A549 treated with AZD2906 at 1 μM for 4 hours (cell line): ENCODE results near the gene PIGW. TPM values are rescaled to one million over a fixed set of nuclear protein-coding genes. Genes with fewer than 3 reads are reported as not detected.

Experiments used
- total RNA-seq: library from RNA; stranded (reverse); fragments of 200-300 nt; extraction: Qiagen RNA extraction; gene quantifications from 5 replicates; pipeline ENCODE4 v1.2.3, GENCODE V29; 2022

Gene PIGW
- total RNA-seq, result 22.5 to 27.3 TPM (median 22.9 TPM) in 5 replicates

GRCh38 chr17:36534840-36535668 is at the start of gene PIGW, which contains the start of gene MYO19:
TSS of gene PIGW (plus strand) at chr17:36534987. CDS start at chr17:36537102, 2,115 bp downstream.
TSS of gene MYO19 (minus strand) at chr17:36534868. CDS start at chr17:36532538, 2,330 bp downstream.

GRCh38 chr17:36486204-36487194 is 48.3 kb upstream of the PIGW start, which contains the start of gene ZNHIT3:
TSS of gene ZNHIT3 (plus strand) at chr17:36486681. CDS start at chr17:36486700, 19 bp downstream.

GRCh38 chr17:36544307-36545076 is 9.7 kb downstream of the PIGW start, which contains the start of gene GGNBP2:
TSS of gene GGNBP2 (plus strand) at chr17:36544919. CDS start at chr17:36545725, 806 bp downstream.

Other genes with a start within 250 kb of the PIGW start
- not detected in 5 replicates for gene TBC1D3G, start 211.1 kb upstream of the PIGW start, total RNA-seq
- gene TBC1D3H, start 146.6 kb upstream of the PIGW start, total RNA-seq, result not detected in 5 replicates
- 77.6 to 80.9 TPM (median 80.0 TPM) in 5 replicates for gene ZNHIT3, start 48.3 kb upstream of the PIGW start, total RNA-seq
- gene MYO19, start 119 bp upstream of the PIGW start, total RNA-seq, result 49.7 to 55.1 TPM (median 53.9 TPM) in 5 replicates
- gene GGNBP2, start 9.9 kb downstream of the PIGW start, total RNA-seq, result 60.3 to 70.8 TPM (median 62.0 TPM) in 5 replicates
- 6.0 to 9.0 TPM (median 8.5 TPM) in 5 replicates for gene DHRS11, start 56.9 kb downstream of the PIGW start, total RNA-seq
- 12.3 to 15.5 TPM (median 15.1 TPM) in 5 replicates for gene MRM1, start 66.6 kb downstream of the PIGW start, total RNA-seq